GM21423 (cell line): Measurements from ENCODE around the gene GAB2.
"Not testable (repeated sequence)": the region's sequence is repeated elsewhere in the genome, so short reads cannot be mapped to it uniquely, and the experiment has no call there.

Experiments used
- ATAC-seq: cut with Tn5 transposase; IDR thresholded peaks from one replicate; pipeline ENCODE4 v1.9.1; 2021; ENCODE audit warnings: mild to moderate bottlenecking, moderate library complexity; ENCODE audit not compliant: unreplicated experiment

Gene GAB2

GRCh38 chr11:78193806-78194205 is 223.8 kb downstream of the GAB2 start:
- no peak for ATAC-seq

- ATAC-seq: no peak
Measured at GRCh38 chr11:78192911-78193351, 224.7 kb downstream of the GAB2 start.

- no peak for ATAC-seq
Measured at GRCh38 chr11:78192223-78192719, 225.3 kb downstream of the GAB2 start.

- no peak for ATAC-seq
Measured at GRCh38 chr11:78190871-78191538, 226.6 kb downstream of the GAB2 start.

- ATAC-seq: no peak
Measured at GRCh38 chr11:78190374-78190773, 227.2 kb downstream of the GAB2 start.

- no peak for ATAC-seq
Measured at GRCh38 chr11:78189851-78190250, 227.8 kb downstream of the GAB2 start.

- no peak for ATAC-seq
Measured at GRCh38 chr11:78189174-78189724, 228.4 kb downstream of the GAB2 start.

GRCh38 chr11:78188286-78189173 is 229.1 kb downstream of the GAB2 start, which contains the start of the genes KCTD21 and USP35:
KCTD21 (minus strand) TSS chr11:78188626; CDS start chr11:78174554, 14,072 bp downstream.
USP35 (plus strand) TSS chr11:78188919; CDS start chr11:78196246, 7,327 bp downstream.
- peak; percentile 98 for ATAC-seq

GRCh38 chr11:78187366-78188285 is 230.0 kb downstream of the GAB2 start:
- ATAC-seq: peak; percentile 19

- ATAC-seq: no peak
Measured at GRCh38 chr11:78181185-78181584, 236.4 kb downstream of the GAB2 start.

GRCh38 chr11:78180751-78181150 is 236.9 kb downstream of the GAB2 start:
- ATAC-seq: no peak

GRCh38 chr11:78179459-78180071 is 238.1 kb downstream of the GAB2 start:
- ATAC-seq: no peak

- ATAC-seq: no peak
Measured at GRCh38 chr11:78177216-78177615, 240.4 kb downstream of the GAB2 start.

- no peak for ATAC-seq
Measured at GRCh38 chr11:78176605-78177141, 240.9 kb downstream of the GAB2 start.

- ATAC-seq: not testable (repeated sequence)
Measured at GRCh38 chr11:78175862-78176261, 241.8 kb downstream of the GAB2 start.

GRCh38 chr11:78171951-78172350 is 245.7 kb downstream of the GAB2 start:
- ATAC-seq: no peak

- ATAC-seq: no peak
Measured at GRCh38 chr11:78170874-78171549, 246.6 kb downstream of the GAB2 start.

- no peak for ATAC-seq
Measured at GRCh38 chr11:78170413-78170812, 247.2 kb downstream of the GAB2 start.
